Activated B cell treated with CpG ODN at 0.5 μM for 24 hours (primary cell): ENCODE measurements around the gene UBE2H. TPM values are rescaled to one million over a fixed set of nuclear protein-coding genes. Genes with fewer than 3 reads are reported as not detected.

Source experiments
- ATAC-seq: fragments of 200-7000 bp; cut with Tn5 transposase; one replicate; pipeline ENCODE4 v1.10.0; 2021; ENCODE audit warnings: low read depth, mild to moderate bottlenecking, moderate library complexity
- CTCF ChIA-PET: fragments of 350-600 bp; sonication (Branson Sonifier 250); formaldehyde crosslinking; loops from one replicate; lab custom pipeline; 2021; ENCODE audit warnings: antibody characterized with exemption; lab: Charles Lee
- POLR2A ChIA-PET: fragments of 350-600 bp; sonication (Branson Sonifier 250); formaldehyde crosslinking; loops from one replicate; lab custom pipeline; 2021; ENCODE audit warnings: antibody characterized with exemption; lab: Charles Lee
- DNase-seq: peaks from one replicate; pipeline ENCODE4 v3.0.0; 2022
- H3K27ac Mint-ChIP-seq: one replicate; pipeline ENCODE4 v1.8.0; 2020; ENCODE audit warnings: mixed read lengths
- H3K27me3 Mint-ChIP-seq: one replicate; pipeline ENCODE4 v1.8.0; 2021; ENCODE audit warnings: mixed read lengths
- H3K36me3 Mint-ChIP-seq: one replicate; pipeline ENCODE4 v1.8.0; 2021; ENCODE audit warnings: low read depth, mixed read lengths
- H3K4me1 Mint-ChIP-seq: one replicate; pipeline ENCODE4 v1.8.0; 2021; ENCODE audit warnings: mixed read lengths
- H3K4me3 Mint-ChIP-seq: one replicate; pipeline ENCODE4 v1.8.0; 2020; ENCODE audit warnings: mild to moderate bottlenecking, mixed read lengths
- H3K9me3 Mint-ChIP-seq: one replicate; pipeline ENCODE4 v1.8.0; 2020; ENCODE audit warnings: mixed read lengths
- CTCF ChIP-seq: fragments of 200-600 bp; IDR thresholded peaks from one replicate; pipeline ENCODE4 v1.8.0; 2022; ENCODE audit warnings: antibody characterized with exemption, mild to moderate bottlenecking
- intact Hi-C: fragments of 100-400 bp; cut with micrococcal nuclease; formaldehyde crosslinking; loops from one replicate; pipeline ENCODE4 v1.15.1; 2024
- total RNA-seq: library from RNA; stranded (reverse); gene quantifications from 2 replicates; pipeline ENCODE4 v1.2.3, GENCODE V29; 2022

UBE2H gene
- total RNA-seq, 1 donor from 2014 or later = 32.6 TPM

- Mint-ChIP-seq H3K4me1 (peaks cover 34% of the 10 kb centered on the region), H3K4me3 (no peak overlapping the region), H3K36me3 (peaks cover 44% of the 10 kb centered on the region), H3K27me3 (no peaks in the 10 kb centered on the region), H3K27ac (no peak overlapping the region), H3K9me3 (no peaks in the 10 kb centered on the region)
- ATAC-seq (no peak), DNase-seq (no peak)
- intact Hi-C loops = no loop called here
- no peak for TF ChIP-seq CTCF
- CTCF ChIA-PET = no interaction called here
- POLR2A ChIA-PET = interaction anchor here (1.1 to 1.3 kb wide), 2 partner anchors 10 to 261 kb away, joined by 3 read pairs; no protein-coding TSS in a partner anchor
These were observed 96.6 kb downstream of the UBE2H start for GRCh38 chr7:129855935-129856717.

- no peak overlapping the region for H3K27ac Mint-ChIP-seq
- POLR2A ChIA-PET = interaction anchor here (1.1 to 1.3 kb wide), 2 partner anchors 10 to 262 kb away, joined by 3 read pairs; no protein-coding TSS in a partner anchor
These were observed 97.5 kb downstream of the UBE2H start for GRCh38 chr7:129855234-129855673.

GRCh38 chr7:129854401-129854800, 98.4 kb downstream of the UBE2H start:
- Mint-ChIP-seq H3K4me3 (no peak overlapping the region), H3K4me1 (peaks cover 19% of the 10 kb centered on the region), H3K27ac (no peak overlapping the region), H3K27me3 (no peaks in the 10 kb centered on the region), H3K36me3 (peaks cover 41% of the 10 kb centered on the region), H3K9me3 (no peaks in the 10 kb centered on the region)
- DNase-seq = no peak
- POLR2A ChIA-PET = no interaction called here
- no peak for TF ChIP-seq CTCF
- intact Hi-C loops = no loop called here
- no peak for ATAC-seq
- CTCF ChIA-PET = no interaction called here

More at GRCh38 chr7:129855234-129855673, 97.5 kb downstream of the UBE2H start:
- no peaks in the 10 kb centered on the region for H3K9me3 Mint-ChIP-seq
- CTCF ChIA-PET = no interaction called here
- H3K4me3 Mint-ChIP-seq = no peak overlapping the region
- no peaks in the 10 kb centered on the region for H3K27me3 Mint-ChIP-seq
- peaks cover 28% of the 10 kb centered on the region for H3K4me1 Mint-ChIP-seq
- intact Hi-C loops = no loop called here
- no peak for ATAC-seq
- H3K36me3 Mint-ChIP-seq = peaks cover 41% of the 10 kb centered on the region
- TF ChIP-seq CTCF = no peak
- no peak for DNase-seq

GRCh38 chr7:129853661-129854268, 99.0 kb downstream of the UBE2H start:
- peaks cover 41% of the 10 kb centered on the region for H3K36me3 Mint-ChIP-seq
- ChIA-PET POLR2A (no interaction called here), CTCF (interaction anchor here (0.7 kb wide), 1 partner anchor 919 kb away, joined by 3 read pairs; no protein-coding TSS in a partner anchor)
- no peaks in the 10 kb centered on the region for H3K27me3 Mint-ChIP-seq
- no peaks in the 10 kb centered on the region for H3K9me3 Mint-ChIP-seq
- ATAC-seq (no peak), DNase-seq (no peak)
- peaks cover 13% of the 10 kb centered on the region for H3K4me1 Mint-ChIP-seq
- intact Hi-C loops = no loop called here
- no peak for TF ChIP-seq CTCF
- H3K27ac Mint-ChIP-seq = no peak overlapping the region
- no peak overlapping the region for H3K4me3 Mint-ChIP-seq

GRCh38 chr7:129851809-129852208, 101.0 kb downstream of the UBE2H start:
- Mint-ChIP-seq H3K4me1 (peaks cover 8% of the 10 kb centered on the region), H3K27me3 (no peaks in the 10 kb centered on the region), H3K9me3 (no peaks in the 10 kb centered on the region), H3K36me3 (peaks cover 42% of the 10 kb centered on the region), H3K4me3 (no peak overlapping the region), H3K27ac (no peak overlapping the region)
- ATAC-seq = no peak
- ChIA-PET POLR2A (interaction anchor here (0.5 kb wide), 1 partner anchor 96 kb away, joined by 3 read pairs; no protein-coding TSS in a partner anchor), CTCF (no interaction called here)
- DNase-seq = no peak
- no peak for TF ChIP-seq CTCF
- intact Hi-C loops = no loop called here
